Kidney (tissue), 14 donors: Measurements from ENCODE around the gene IFT74. TPM values are rescaled to one million over a fixed set of nuclear protein-coding genes. Genes with fewer than 3 reads are reported as not detected.
A peak's percentile ranks its signal among the peaks of the same experiment; 100 is the strongest.

Source experiments
- DNase-seq, 5 donors: peaks; one replicate each; pipeline ENCODE4 v3.0.0-alpha.2; 2013 to 2020
- FAIRE-seq: peaks from 2 replicates; lab custom pipeline; 2012; peaks lifted over from hg19 to GRCh38; lab: Jason Lieb, UNC
- H3K27ac ChIP-seq, 2 donors: one replicate each; pipeline ENCODE4 v1.7.0; 2013; ENCODE audit warnings: low read depth in 2 of 2, low read length in 2 of 2, inconsistent platforms in 1 of 2
- H3K27me3 ChIP-seq: one replicate; pipeline ENCODE4 v1.7.1; 2013; ENCODE audit warnings: low read length, inconsistent platforms; ENCODE audit not compliant: control insufficient read depth, insufficient read depth
- H3K36me3 ChIP-seq, 3 donors: one replicate each; pipeline versions ENCODE4 v1.7.0 to v1.7.1; 2013; ENCODE audit warnings: low read length in 3 of 3, control low read depth in 1 of 3, inconsistent platforms in 1 of 3; ENCODE audit not compliant: insufficient read depth in 3 of 3, control insufficient read depth in 2 of 3
- H3K4me1 ChIP-seq, 3 donors: one replicate each; pipeline versions ENCODE4 v1.7.0 to v1.7.1; 2013; ENCODE audit warnings: low read length in 3 of 3, inconsistent platforms in 1 of 3, low read depth in 1 of 3; ENCODE audit not compliant: control insufficient read depth in 2 of 3, insufficient read depth in 2 of 3
- H3K4me3 ChIP-seq, 3 donors: one replicate each; pipeline versions ENCODE4 v1.7.0 to v1.8.1; 2013; ENCODE audit warnings: low read length in 3 of 3, control low read depth in 1 of 3, inconsistent platforms in 1 of 3
- H3K9ac ChIP-seq, 3 donors: one replicate each; pipeline versions ENCODE4 v1.7.0 to v1.7.1; 2013; ENCODE audit warnings: low read length in 3 of 3, control low read depth in 1 of 3, inconsistent platforms in 1 of 3
- H3K9me3 ChIP-seq, 3 donors: one replicate each; pipeline versions ENCODE4 v1.7.0 to v1.7.1; 2013; ENCODE audit warnings: low read length in 3 of 3, control low read depth in 1 of 3, inconsistent platforms in 1 of 3; ENCODE audit not compliant: control insufficient read depth in 2 of 3, insufficient read depth in 1 of 3
- intact Hi-C: fragments of 100-400 bp; cut with DNase I; formaldehyde crosslinking; loops from one replicate; pipeline ENCODE4 v1.11.1; 2022
- polyA plus RNA-seq: library from polyadenylated mRNA; stranded (reverse); fragments of 350-450 nt; fragmentation: Illumina TruSeq; extraction: RNeasy Lipid Tissue Mini Kit (QIAGEN cat#74804); gene quantifications from one replicate; pipeline ENCODE4 v1.2.3, GENCODE V29; 2014; ENCODE audit warnings: low read depth, low replicate concordance; ENCODE audit not compliant: insufficient read depth
- total RNA-seq: library from RNA; stranded (reverse); fragmentation: NEBNext Ultra II Directional; extraction: Animal tissue kit (Norgen Biotek cat#: 25700); gene quantifications from one replicate; pipeline ENCODE4 v1.2.1, GENCODE V29; 2021
- TF ChIP-seq, protein P1 (sequence below): IDR thresholded peaks from 3 replicates; pipeline ENCODE4 v1.5.1; 2012; ENCODE audit warnings: mild to moderate bottlenecking, moderate library complexity, borderline replicate concordance; ENCODE audit not compliant: insufficient read depth; ENCODE audit errors: extremely low read depth
- donor health status: control.
- donor health status: control.
- donor health status: control.
- donor health status: control.
- donor health status: control.
- donor health status: DM: yes; HTN: yes; CAD: no.
- donor health status: Normal renal cell carcinoma (clear cell type).

Gene IFT74
- total and polyA plus RNA-seq, 2 donors from 2014 or later: 14.1 to 23.5 TPM

DNA sequence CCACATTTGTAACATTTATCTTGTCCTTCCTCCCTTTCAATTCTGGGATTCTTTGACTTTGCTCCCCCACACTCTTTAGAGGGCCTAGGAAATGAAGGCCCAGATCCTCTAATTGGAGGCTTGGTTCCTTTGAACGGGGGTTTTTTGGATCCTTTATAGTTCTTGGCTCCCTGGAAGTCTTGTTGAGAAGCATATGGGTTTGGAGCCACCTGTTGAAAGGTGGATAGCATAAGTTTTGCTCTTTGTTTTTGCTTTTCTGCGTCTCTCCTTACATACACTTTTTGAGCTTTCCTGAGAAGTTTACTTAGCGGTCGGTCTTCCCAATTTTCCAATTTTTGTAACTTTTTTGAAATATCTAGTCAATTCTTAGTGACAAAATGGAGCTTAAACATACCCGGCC is 17.8 kb downstream of the IFT74 start:
- Histone ChIP-seq H3K36me3 (no peaks in the 10 kb centered on the region), H3K4me1 (no peaks in the 10 kb centered on the region), H3K9me3 (no peaks in the 10 kb centered on the region), H3K4me3 (no peak overlapping the region), H3K27ac (no peak overlapping the region), H3K27me3 (no peaks in the 10 kb centered on the region), H3K9ac (no peak overlapping the region)
- no peak for DNase-seq
- no peak for FAIRE-seq
- TF ChIP-seq, protein P1, sequence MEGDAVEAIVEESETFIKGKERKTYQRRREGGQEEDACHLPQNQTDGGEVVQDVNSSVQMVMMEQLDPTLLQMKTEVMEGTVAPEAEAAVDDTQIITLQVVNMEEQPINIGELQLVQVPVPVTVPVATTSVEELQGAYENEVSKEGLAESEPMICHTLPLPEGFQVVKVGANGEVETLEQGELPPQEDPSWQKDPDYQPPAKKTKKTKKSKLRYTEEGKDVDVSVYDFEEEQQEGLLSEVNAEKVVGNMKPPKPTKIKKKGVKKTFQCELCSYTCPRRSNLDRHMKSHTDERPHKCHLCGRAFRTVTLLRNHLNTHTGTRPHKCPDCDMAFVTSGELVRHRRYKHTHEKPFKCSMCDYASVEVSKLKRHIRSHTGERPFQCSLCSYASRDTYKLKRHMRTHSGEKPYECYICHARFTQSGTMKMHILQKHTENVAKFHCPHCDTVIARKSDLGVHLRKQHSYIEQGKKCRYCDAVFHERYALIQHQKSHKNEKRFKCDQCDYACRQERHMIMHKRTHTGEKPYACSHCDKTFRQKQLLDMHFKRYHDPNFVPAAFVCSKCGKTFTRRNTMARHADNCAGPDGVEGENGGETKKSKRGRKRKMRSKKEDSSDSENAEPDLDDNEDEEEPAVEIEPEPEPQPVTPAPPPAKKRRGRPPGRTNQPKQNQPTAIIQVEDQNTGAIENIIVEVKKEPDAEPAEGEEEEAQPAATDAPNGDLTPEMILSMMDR: no peak
- intact Hi-C loops: no loop called here

DNA sequence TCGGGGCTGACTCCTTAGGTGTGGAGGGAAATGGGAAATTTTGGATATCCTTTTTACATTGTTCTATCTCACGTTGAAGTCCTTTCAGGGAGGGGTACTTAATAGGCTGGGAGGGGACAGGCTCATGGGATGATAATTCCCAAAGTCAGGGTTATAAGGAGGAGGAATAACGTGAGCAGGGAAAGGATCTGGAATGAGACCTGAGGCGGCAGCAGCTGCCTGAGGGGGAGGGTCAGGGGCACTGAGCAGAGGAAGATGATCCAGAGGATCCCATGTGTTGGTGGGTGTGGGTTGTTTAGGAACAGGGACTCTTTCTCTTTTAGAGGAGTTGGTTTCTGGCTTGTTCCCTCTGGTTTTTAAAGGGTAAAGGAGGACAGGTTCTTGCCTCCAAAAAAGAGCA is 18.7 kb downstream of the IFT74 start:
- no peak for FAIRE-seq
- TF ChIP-seq, protein P1: no peak
- Histone ChIP-seq H3K9me3 (no peaks in the 10 kb centered on the region), H3K27me3 (no peaks in the 10 kb centered on the region), H3K36me3 (no peaks in the 10 kb centered on the region), H3K27ac (no peak overlapping the region), H3K4me1 (no peaks in the 10 kb centered on the region), H3K4me3 (no peak overlapping the region), H3K9ac (no peak overlapping the region)
- DNase-seq: no peak
- intact Hi-C loops: no loop called here

DNA sequence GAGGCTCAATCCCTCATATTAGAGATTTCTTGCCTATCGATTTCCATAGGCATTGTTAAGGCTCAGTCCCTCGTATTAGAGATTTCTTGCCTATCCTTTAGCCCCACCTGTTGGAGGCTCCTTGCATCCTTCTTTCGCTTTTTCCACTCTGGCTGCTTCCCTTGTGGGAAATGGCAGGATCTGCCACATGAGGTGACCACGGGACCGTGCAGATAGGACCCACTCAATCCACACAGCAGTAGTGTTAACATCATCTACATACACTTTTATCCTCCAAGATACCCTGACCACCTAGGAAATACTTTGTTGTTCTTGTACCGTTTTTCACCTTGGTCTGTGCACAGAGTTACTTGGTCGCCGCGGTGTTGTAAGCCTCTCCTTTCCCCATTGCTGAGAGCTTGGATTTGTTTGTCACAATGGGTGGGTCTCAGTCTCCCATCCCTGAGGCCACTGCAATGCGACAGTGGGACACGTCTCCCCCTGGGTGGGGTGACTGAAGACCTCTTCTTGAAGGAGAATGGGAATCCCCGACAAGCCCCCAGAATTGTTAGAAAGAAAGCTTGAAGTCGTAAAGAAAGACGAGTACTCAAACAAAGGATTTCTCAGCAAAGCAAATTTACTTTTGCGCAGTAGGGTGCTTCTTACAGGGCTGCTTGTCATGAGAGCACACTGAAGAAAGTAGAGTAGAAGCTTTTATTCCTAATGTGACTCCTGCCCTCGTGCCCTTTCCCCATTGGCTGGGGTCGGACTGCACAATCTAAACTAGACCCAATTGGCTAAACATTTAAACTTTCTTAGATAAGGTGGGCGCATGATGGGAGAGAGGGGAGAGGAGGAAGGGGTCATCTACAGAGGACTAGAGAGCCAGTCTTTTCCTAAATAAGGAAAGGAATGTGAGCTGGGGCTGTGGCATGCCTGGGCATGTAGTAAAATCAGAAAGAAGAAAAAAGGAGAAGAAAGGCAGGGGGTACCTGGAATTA is 19.8 kb downstream of the IFT74 start:
- TF ChIP-seq, protein P1: peak; percentile 53
- Histone ChIP-seq H3K27me3 (no peaks in the 10 kb centered on the region), H3K4me1 (no peaks in the 10 kb centered on the region), H3K36me3 (no peaks in the 10 kb centered on the region), H3K9ac (no peak overlapping the region), H3K4me3 (no peak overlapping the region), H3K27ac (no peak overlapping the region), H3K9me3 (no peaks in the 10 kb centered on the region)
- FAIRE-seq (no peak), DNase-seq (peak in 1 of 5 donors; percentile 40)
- intact Hi-C loops: no loop called here
